ENCODE measurements around the gene RPS21.

The RPS21 gene

DNA sequence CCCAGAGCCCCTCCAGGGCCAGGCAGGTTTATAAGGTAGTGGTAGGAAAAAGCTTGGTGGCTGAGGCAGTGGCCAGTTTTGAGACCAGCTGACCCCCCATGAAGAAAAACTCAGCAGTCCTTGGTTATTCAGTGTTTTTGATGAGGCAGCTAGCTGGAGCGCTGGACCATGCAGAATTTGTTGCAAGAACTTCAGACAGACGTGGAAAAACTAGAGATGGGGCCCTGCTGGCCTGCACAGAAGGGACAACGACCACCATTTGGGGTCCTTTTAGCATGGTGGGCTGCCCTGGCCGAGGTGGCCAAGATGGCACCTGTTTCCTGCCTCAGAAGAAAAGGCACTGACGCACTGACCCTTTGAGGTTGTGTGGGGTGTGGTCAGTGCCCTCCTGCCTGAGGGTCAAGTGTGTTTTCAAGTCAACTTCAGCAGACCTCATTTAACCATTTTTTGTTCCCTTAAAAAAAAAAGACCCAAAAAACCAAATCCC lies 2.7 kb downstream of the RPS21 start:
- ATAC-seq, result no peak
- TF ChIP-seq ARNTL (CRISPR knock-in tag; IDR thresholded peaks at IDR 0.05; ENCODE audit: borderline replicate concordance, low read depth), result no peak
- TF ChIP-seq, protein P1, sequence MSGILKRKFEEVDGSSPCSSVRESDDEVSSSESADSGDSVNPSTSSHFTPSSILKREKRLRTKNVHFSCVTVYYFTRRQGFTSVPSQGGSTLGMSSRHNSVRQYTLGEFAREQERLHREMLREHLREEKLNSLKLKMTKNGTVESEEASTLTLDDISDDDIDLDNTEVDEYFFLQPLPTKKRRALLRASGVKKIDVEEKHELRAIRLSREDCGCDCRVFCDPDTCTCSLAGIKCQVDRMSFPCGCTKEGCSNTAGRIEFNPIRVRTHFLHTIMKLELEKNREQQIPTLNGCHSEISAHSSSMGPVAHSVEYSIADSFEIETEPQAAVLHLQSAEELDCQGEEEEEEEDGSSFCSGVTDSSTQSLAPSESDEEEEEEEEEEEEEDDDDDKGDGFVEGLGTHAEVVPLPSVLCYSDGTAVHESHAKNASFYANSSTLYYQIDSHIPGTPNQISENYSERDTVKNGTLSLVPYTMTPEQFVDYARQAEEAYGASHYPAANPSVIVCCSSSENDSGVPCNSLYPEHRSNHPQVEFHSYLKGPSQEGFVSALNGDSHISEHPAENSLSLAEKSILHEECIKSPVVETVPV (CRISPR knock-in tag; IDR thresholded peaks at IDR 0.05), result 0 out of 2 replicates have a peak, but pooled peaks have one; percentile 18

DNA sequence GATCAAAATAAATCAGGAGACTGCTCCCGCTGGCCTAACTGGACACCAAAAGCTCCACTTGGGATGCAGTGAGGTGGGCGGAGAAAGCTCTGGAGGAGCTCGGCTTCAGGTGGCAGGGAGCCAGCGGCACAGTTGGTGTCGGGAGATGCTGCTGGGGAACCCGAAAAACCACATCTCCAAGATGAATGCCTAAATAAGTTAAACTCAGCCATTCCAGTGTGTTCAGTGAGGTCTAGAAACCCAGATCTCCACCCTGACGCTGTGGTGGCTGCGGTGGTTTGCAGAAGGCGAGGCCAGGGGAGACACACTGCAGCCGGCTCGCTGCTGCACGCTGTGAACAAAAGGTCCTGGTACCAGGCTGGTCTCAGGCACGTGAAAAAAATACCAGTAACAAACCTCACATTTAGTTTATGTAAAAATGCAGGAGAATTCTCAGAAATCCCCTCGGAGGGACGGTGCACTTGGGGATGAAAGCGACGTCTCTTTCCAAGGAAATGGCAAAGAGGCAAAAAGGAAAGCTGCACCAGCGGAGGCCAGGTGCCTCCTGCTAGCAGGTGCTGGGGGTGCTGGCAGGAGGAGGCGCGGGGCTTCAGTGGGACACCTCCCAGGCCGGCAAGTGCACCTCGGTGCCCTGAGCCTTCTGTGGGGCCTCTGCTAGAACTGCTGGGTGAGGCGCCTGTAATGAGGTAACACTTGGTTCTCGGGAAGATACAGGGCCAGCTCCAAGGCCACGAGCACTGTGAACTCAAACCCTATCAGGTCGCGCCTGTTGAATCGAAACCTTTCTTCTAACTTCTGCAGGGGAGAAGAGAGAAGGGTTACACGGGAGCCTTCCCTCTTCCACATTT lies 3.6 kb downstream of the RPS21 start:
- ATAC-seq, result no peak
- TF ChIP-seq ZFP30 (CRISPR knock-in tag; IDR thresholded peaks at IDR 0.05) (no peak), ARNTL (CRISPR knock-in tag; IDR thresholded peaks at IDR 0.05; ENCODE audit: borderline replicate concordance, low read depth) (no peak), SNAI2 (CRISPR knock-in tag; IDR thresholded peaks at IDR 0.05) (no peak), TCF4 (CRISPR knock-in tag; IDR thresholded peaks at IDR 0.05; ENCODE audit: borderline replicate concordance) (no peak), ZNF565 (CRISPR knock-in tag; conservative IDR thresholded peaks at IDR 0.05; ENCODE audit: low read depth) (no peak), ZFP3 (CRISPR knock-in tag; IDR thresholded peaks at IDR 0.05) (no peak), TOX (CRISPR knock-in tag; IDR thresholded peaks at IDR 0.05; ENCODE audit: borderline replicate concordance) (no peak), CSDC2 (CRISPR knock-in tag; IDR thresholded peaks at IDR 0.05) (no peak)

GRCh38 chr20:62391165-62392076 lies 4.5 kb downstream of the RPS21 start:
- no peak for ATAC-seq
- TF ChIP-seq ARNTL (CRISPR knock-in tag; IDR thresholded peaks at IDR 0.05; ENCODE audit: borderline replicate concordance, low read depth) (no peak), POU6F1 (CRISPR knock-in tag; IDR thresholded peaks at IDR 0.05; ENCODE audit: borderline replicate concordance, low read depth) (no peak), RARB (CRISPR knock-in tag; IDR thresholded peaks at IDR 0.05) (no peak), ZNF565 (CRISPR knock-in tag; conservative IDR thresholded peaks at IDR 0.05; ENCODE audit: low read depth) (no peak), BACH2 (CRISPR knock-in tag; IDR thresholded peaks at IDR 0.05; ENCODE audit: borderline replicate concordance) (no peak), ZFP30 (CRISPR knock-in tag; IDR thresholded peaks at IDR 0.05) (no peak), ESRRG (CRISPR knock-in tag; IDR thresholded peaks at IDR 0.05) (no peak), ZFP3 (CRISPR knock-in tag; IDR thresholded peaks at IDR 0.05) (no peak), OSR1 (CRISPR knock-in tag; IDR thresholded peaks at IDR 0.05) (no peak), TOX (CRISPR knock-in tag; IDR thresholded peaks at IDR 0.05; ENCODE audit: borderline replicate concordance) (no peak), TCF4 (CRISPR knock-in tag; IDR thresholded peaks at IDR 0.05; ENCODE audit: borderline replicate concordance) (no peak), CSDC2 (CRISPR knock-in tag; IDR thresholded peaks at IDR 0.05) (no peak), SNAI2 (CRISPR knock-in tag; IDR thresholded peaks at IDR 0.05) (no peak), ISL1 (CRISPR knock-in tag; IDR thresholded peaks at IDR 0.05) (no peak), PPARA (CRISPR knock-in tag; IDR thresholded peaks at IDR 0.05; ENCODE audit: borderline replicate concordance) (no peak), ZC3H10 (CRISPR knock-in tag; IDR thresholded peaks at IDR 0.05) (no peak), GLIS3 (CRISPR knock-in tag; IDR thresholded peaks at IDR 0.05) (no peak), ZNF70 (CRISPR knock-in tag; IDR thresholded peaks at IDR 0.05) (no peak)
- TF ChIP-seq, protein P2, sequence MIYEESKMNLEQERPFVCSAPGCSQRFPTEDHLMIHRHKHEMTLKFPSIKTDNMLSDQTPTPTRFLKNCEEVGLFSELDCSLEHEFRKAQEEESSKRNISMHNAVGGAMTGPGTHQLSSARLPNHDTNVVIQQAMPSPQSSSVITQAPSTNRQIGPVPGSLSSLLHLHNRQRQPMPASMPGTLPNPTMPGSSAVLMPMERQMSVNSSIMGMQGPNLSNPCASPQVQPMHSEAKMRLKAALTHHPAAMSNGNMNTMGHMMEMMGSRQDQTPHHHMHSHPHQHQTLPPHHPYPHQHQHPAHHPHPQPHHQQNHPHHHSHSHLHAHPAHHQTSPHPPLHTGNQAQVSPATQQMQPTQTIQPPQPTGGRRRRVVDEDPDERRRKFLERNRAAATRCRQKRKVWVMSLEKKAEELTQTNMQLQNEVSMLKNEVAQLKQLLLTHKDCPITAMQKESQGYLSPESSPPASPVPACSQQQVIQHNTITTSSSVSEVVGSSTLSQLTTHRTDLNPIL (CRISPR knock-in tag; IDR thresholded peaks at IDR 0.05; ENCODE audit: low read depth), result no peak
- TF ChIP-seq, protein P3, sequence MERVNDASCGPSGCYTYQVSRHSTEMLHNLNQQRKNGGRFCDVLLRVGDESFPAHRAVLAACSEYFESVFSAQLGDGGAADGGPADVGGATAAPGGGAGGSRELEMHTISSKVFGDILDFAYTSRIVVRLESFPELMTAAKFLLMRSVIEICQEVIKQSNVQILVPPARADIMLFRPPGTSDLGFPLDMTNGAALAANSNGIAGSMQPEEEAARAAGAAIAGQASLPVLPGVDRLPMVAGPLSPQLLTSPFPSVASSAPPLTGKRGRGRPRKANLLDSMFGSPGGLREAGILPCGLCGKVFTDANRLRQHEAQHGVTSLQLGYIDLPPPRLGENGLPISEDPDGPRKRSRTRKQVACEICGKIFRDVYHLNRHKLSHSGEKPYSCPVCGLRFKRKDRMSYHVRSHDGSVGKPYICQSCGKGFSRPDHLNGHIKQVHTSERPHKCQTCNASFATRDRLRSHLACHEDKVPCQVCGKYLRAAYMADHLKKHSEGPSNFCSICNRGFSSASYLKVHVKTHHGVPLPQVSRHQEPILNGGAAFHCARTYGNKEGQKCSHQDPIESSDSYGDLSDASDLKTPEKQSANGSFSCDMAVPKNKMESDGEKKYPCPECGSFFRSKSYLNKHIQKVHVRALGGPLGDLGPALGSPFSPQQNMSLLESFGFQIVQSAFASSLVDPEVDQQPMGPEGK (CRISPR knock-in tag; IDR thresholded peaks at IDR 0.05; ENCODE audit: borderline replicate concordance), result no peak

Data from SK-N-SH treated with all-trans-retinoic acid at 6 μM for 48 hours (cell line).